ENCODE data around the gene TTC13.

The TTC13 gene

GRCh38 chr1:230877924-230878590 lies 100.6 kb downstream of the TTC13 start:
- in situ Hi-C loops (cut with HindIII; ENCODE audit: low sequenced_read_pairs) = no loop called here

GRCh38 chr1:230877146-230877923 lies 101.3 kb downstream of the TTC13 start:
- in situ Hi-C loops (cut with HindIII; ENCODE audit: low sequenced_read_pairs) = no loop called here

- in situ Hi-C loops (cut with HindIII; ENCODE audit: low sequenced_read_pairs) = no loop called here
Observed at GRCh38 chr1:230876660-230877059, 102.0 kb downstream of the TTC13 start.

GRCh38 chr1:230875370-230875769 lies 103.3 kb downstream of the TTC13 start:
- in situ Hi-C loops (cut with HindIII; ENCODE audit: low sequenced_read_pairs) = no loop called here

GRCh38 chr1:230870916-230871315 lies 107.7 kb downstream of the TTC13 start:
- in situ Hi-C loops (cut with HindIII; ENCODE audit: low sequenced_read_pairs) = no loop called here

- in situ Hi-C loops (cut with HindIII; ENCODE audit: low sequenced_read_pairs) = no loop called here
Observed at GRCh38 chr1:230869500-230869899, 109.2 kb downstream of the TTC13 start.

GRCh38 chr1:230868736-230869385 lies 109.8 kb downstream of the TTC13 start:
- in situ Hi-C loops (cut with HindIII; ENCODE audit: low sequenced_read_pairs) = no loop called here

- in situ Hi-C loops (cut with HindIII; ENCODE audit: low sequenced_read_pairs) = no loop called here
Observed at GRCh38 chr1:230867903-230868735, 110.5 kb downstream of the TTC13 start, which contains the start of gene C1orf198. Gene C1orf198, minus strand, starts transcription at chr1:230868521. Its CDS starts 9 bp downstream, at chr1:230868512.

- in situ Hi-C loops (cut with HindIII; ENCODE audit: low sequenced_read_pairs) = no loop called here
Observed at GRCh38 chr1:230867101-230867902, 111.4 kb downstream of the TTC13 start.

- in situ Hi-C loops (cut with HindIII; ENCODE audit: low sequenced_read_pairs) = no loop called here
Observed at GRCh38 chr1:230866171-230867070, 112.2 kb downstream of the TTC13 start.

GRCh38 chr1:230865062-230865817 lies 113.4 kb downstream of the TTC13 start:
- in situ Hi-C loops (cut with HindIII; ENCODE audit: low sequenced_read_pairs) = no loop called here

GRCh38 chr1:230864441-230864840 lies 114.2 kb downstream of the TTC13 start:
- in situ Hi-C loops (cut with HindIII; ENCODE audit: low sequenced_read_pairs) = no loop called here

- in situ Hi-C loops (cut with HindIII; ENCODE audit: low sequenced_read_pairs) = no loop called here
Observed at GRCh38 chr1:230863449-230863848, 115.2 kb downstream of the TTC13 start.

- in situ Hi-C loops (cut with HindIII; ENCODE audit: low sequenced_read_pairs) = no loop called here
Observed at GRCh38 chr1:230861970-230862595, 116.6 kb downstream of the TTC13 start.

- in situ Hi-C loops (cut with HindIII; ENCODE audit: low sequenced_read_pairs) = no loop called here
Observed at GRCh38 chr1:230861489-230861888, 117.2 kb downstream of the TTC13 start.

- in situ Hi-C loops (cut with HindIII; ENCODE audit: low sequenced_read_pairs) = no loop called here
Observed at GRCh38 chr1:230860617-230861384, 117.9 kb downstream of the TTC13 start.
